Vagina (tissue), 2 donors: ENCODE measurements around the gene DUOXA2. TPM values are rescaled to one million over a fixed set of nuclear protein-coding genes. Genes with fewer than 3 reads are reported as not detected.

ENCODE experiments used
- DNase-seq, 2 donors: peaks; one replicate each; pipeline ENCODE4 v3.0.0-alpha.2; 2017; ENCODE audit errors: extremely low spot score in 2 of 2
- H3K27ac ChIP-seq: fragments of 200-600 bp; sonication (generic); one replicate; pipeline ENCODE4 v1.5.1; 2019
- H3K27me3 ChIP-seq: fragments of 200-600 bp; sonication (generic); one replicate; pipeline ENCODE4 v1.5.1; 2019
- H3K36me3 ChIP-seq, 2 donors: fragments of 200-600 bp; sonication (generic); one replicate each; pipeline ENCODE4 v1.5.1; 2017 to 2019
- H3K4me1 ChIP-seq: fragments of 200-600 bp; sonication (generic); one replicate; pipeline ENCODE4 v1.5.1; 2019
- H3K4me3 ChIP-seq, 2 donors: fragments of 200-600 bp; sonication (generic); 1 replicate in 1 of 2; 2 replicates in 1 of 2; pipeline ENCODE4 v1.5.1; 2016 to 2019
- H3K9me3 ChIP-seq: fragments of 200-600 bp; sonication (generic); one replicate; pipeline ENCODE4 v1.5.1; 2019
- POLR2A ChIP-seq, 2 donors: fragments of 450-650 bp; IDR thresholded peaks; one replicate each; pipeline ENCODE4 v1.6.1; 2017; ENCODE audit warnings: antibody characterized with exemption in 2 of 2, mild to moderate bottlenecking in 2 of 2, moderate library complexity in 2 of 2
- POLR2AphosphoS5 ChIP-seq, 2 donors: sonication (generic); formaldehyde crosslinking; IDR thresholded peaks; one replicate each; pipeline ENCODE4 v1.9.0; 2017; ENCODE audit warnings: antibody characterized with exemption in 2 of 2, mild to moderate bottlenecking in 2 of 2, low read depth in 1 of 2; ENCODE audit not compliant: insufficient read depth in 1 of 2
- intact Hi-C: fragments of 100-400 bp; cut with DNase I; formaldehyde crosslinking; loops from one replicate; pipeline ENCODE4 v1.15.1; 2023
- total RNA-seq: library from RNA; depleted of rRNA; stranded (reverse); fragments of >200 nt; gene quantifications from one replicate; pipeline ENCODE4 v1.2.3, GENCODE V29; 2016
- TF ChIP-seq, protein P1 (sequence below), 3 experiments: fragments of 450-650 bp in 2 of 3; fragments of 200-600 bp in 1 of 3; sonication (generic) in 1 of 3; IDR thresholded peaks; one replicate each; pipeline ENCODE4 v1.5.1; 2017 to 2019; ENCODE audit warnings: antibody characterized with exemption in 3 of 3, mild to moderate bottlenecking in 2 of 3, moderate library complexity in 2 of 3

The DUOXA2 gene
- total RNA-seq, 1 donor from 2014 or later = 1.5 TPM

DNA sequence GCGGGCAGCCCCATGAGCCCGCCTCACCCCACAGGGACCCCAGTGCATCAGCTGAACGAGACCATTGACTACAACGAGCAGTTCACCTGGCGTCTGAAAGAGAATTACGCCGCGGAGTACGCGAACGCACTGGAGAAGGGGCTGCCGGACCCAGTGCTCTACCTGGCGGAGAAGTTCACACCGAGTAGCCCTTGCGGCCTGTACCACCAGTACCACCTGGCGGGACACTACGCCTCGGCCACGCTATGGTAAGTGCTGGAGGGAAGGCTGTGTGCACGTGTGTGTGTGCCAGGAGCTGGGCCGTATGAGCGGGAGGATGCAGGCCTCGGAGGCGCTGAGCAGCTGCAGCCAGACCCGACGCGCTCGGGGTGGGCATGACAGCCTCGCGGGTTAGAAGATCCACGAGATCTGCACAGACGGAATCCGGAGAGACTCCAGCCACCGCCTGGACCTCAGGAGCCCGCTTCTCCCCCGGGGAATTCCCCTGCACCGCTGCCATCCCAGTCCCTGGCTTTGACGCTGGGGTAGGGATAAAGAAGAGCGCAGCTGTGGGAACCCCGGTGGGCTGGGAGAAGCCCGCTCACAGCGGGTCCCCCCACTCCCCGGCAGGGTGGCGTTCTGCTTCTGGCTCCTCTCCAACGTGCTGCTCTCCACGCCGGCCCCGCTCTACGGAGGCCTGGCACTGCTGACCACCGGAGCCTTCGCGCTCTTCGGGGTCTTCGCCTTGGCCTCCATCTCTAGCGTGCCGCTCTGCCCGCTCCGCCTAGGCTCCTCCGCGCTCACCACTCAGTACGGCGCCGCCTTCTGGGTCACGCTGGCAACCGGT is 2.6 kb downstream of the DUOXA2 start:
- no peak overlapping the region for H3K27ac ChIP-seq
- intact Hi-C loops = no loop called here
- no peaks in the 10 kb centered on the region for H3K9me3 ChIP-seq
- no peak for DNase-seq
- H3K4me3 ChIP-seq = peak overlapping the region in 1 of 2 donors; percentile 8
- TF ChIP-seq POLR2AphosphoS5 (IDR thresholded peaks at IDR 0.05; ENCODE audit: insufficient read depth in 1 of 2, low read depth in 1 of 2) = no peak
- no peaks in the 10 kb centered on the region for H3K36me3 ChIP-seq
- peaks cover 12% of the 10 kb centered on the region for H3K27me3 ChIP-seq
- peaks cover 44% of the 10 kb centered on the region for H3K4me1 ChIP-seq

DNA sequence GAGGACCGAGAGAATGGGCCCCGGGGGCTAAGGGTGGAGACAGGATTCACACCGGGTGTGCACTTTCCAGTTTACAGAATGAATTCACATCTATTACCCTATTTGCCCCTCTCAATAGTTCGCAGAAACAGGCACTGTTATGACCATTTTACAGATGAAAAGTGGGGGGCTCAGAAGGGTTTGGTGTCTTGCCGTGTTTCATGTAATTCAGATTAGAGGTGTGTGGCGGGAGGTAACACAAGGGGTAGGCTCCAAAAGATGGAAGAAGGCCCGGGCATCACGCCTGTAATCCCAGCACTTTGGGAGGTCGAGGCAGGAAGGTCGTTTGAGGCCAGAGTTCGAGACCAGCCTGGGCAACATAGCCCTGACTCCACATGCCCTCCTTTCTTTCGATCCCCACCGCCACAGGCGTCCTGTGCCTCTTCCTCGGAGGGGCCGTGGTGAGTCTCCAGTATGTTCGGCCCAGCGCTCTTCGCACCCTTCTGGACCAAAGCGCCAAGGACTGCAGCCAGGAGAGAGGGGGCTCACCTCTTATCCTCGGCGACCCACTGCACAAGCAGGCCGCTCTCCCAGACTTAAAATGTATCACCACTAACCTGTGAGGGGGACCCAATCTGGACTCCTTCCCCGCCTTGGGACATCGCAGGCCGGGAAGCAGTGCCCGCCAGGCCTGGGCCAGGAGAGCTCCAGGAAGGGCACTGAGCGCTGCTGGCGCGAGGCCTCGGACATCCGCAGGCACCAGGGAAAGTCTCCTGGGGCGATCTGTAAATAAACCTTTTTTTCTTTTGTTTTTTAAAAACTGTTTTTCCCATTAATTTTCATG is 3.4 kb downstream of the DUOXA2 start:
- TF ChIP-seq, protein P1, sequence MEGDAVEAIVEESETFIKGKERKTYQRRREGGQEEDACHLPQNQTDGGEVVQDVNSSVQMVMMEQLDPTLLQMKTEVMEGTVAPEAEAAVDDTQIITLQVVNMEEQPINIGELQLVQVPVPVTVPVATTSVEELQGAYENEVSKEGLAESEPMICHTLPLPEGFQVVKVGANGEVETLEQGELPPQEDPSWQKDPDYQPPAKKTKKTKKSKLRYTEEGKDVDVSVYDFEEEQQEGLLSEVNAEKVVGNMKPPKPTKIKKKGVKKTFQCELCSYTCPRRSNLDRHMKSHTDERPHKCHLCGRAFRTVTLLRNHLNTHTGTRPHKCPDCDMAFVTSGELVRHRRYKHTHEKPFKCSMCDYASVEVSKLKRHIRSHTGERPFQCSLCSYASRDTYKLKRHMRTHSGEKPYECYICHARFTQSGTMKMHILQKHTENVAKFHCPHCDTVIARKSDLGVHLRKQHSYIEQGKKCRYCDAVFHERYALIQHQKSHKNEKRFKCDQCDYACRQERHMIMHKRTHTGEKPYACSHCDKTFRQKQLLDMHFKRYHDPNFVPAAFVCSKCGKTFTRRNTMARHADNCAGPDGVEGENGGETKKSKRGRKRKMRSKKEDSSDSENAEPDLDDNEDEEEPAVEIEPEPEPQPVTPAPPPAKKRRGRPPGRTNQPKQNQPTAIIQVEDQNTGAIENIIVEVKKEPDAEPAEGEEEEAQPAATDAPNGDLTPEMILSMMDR (IDR thresholded peaks at IDR 0.05) = no peak
- no peak for TF ChIP-seq POLR2AphosphoS5 (IDR thresholded peaks at IDR 0.05; ENCODE audit: insufficient read depth in 1 of 2, low read depth in 1 of 2)
- no peak for TF ChIP-seq POLR2A (IDR thresholded peaks at IDR 0.05)
- Histone ChIP-seq H3K27ac (no peak overlapping the region), H3K36me3 (no peaks in the 10 kb centered on the region), H3K4me1 (peaks cover 36% of the 10 kb centered on the region), H3K4me3 (peak overlapping the region in 1 of 2 donors; percentile 18), H3K9me3 (no peaks in the 10 kb centered on the region), H3K27me3 (peaks cover 10% of the 10 kb centered on the region)
- DNase-seq = no peak
- intact Hi-C loops = no loop called here

DNA sequence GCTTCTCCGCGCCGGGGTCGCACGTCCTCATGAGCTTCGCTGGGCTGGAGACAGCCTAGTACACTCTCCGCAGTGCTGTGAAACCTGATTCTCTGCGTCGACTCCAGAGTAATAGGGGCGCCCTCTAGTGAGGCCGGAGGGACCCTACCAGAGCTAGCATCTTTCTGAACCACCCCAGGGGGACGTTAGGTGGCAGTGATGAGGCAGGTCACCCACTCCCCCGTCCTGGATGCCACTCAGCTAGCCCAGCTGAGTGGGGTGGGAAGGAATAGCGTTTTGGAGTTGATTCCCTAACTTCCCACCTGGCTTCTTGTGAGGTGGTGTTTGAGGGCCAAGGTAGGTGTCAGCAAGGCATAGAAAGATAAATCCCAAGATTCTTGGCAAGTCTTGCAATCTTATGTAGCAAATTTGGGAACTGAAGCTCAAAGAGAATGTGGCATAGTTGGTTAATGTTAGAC is 4.0 kb downstream of the DUOXA2 start:
- TF ChIP-seq, protein P1 (IDR thresholded peaks at IDR 0.05) = peak; percentile 58 to 90 (median 74)
- no peak for TF ChIP-seq POLR2A (IDR thresholded peaks at IDR 0.05)
- no peak for TF ChIP-seq POLR2AphosphoS5 (IDR thresholded peaks at IDR 0.05; ENCODE audit: insufficient read depth in 1 of 2, low read depth in 1 of 2)
- Histone ChIP-seq H3K4me3 (peak overlapping the region in 1 of 2 donors; percentile 18), H3K4me1 (peaks cover 30% of the 10 kb centered on the region), H3K27ac (no peak overlapping the region), H3K9me3 (no peaks in the 10 kb centered on the region), H3K27me3 (peaks cover 8% of the 10 kb centered on the region), H3K36me3 (no peaks in the 10 kb centered on the region)
- DNase-seq = no peak
- intact Hi-C loops = no loop called here

DNA sequence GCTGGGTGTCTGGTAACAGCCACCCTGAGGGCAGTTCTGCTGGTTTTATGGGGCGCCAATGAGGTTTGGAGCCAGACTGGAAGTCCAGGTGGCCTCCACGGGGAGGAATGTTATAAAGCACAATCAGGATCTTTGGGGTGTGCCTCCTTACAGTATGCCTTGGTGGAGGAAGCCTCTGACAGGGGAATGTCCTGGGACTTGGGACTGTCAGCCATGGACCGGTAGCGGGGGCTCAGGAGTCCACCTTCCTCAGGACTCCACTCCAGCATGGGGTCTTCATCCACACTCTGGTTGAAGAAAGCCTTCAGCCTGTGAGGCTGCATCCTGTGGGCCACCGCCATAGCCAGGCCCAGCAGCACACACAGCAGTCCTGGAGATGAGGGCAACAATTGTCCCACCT is 4.9 kb downstream of the DUOXA2 start:
- Histone ChIP-seq H3K27ac (no peak overlapping the region), H3K27me3 (no peaks in the 10 kb centered on the region), H3K4me3 (no peak overlapping the region), H3K9me3 (no peaks in the 10 kb centered on the region), H3K4me1 (peaks cover 26% of the 10 kb centered on the region), H3K36me3 (no peaks in the 10 kb centered on the region)
- no peak for DNase-seq
- TF ChIP-seq POLR2AphosphoS5 (IDR thresholded peaks at IDR 0.05; ENCODE audit: insufficient read depth in 1 of 2, low read depth in 1 of 2) (no peak), POLR2A (IDR thresholded peaks at IDR 0.05) (no peak)
- TF ChIP-seq, protein P1 (IDR thresholded peaks at IDR 0.05) = no peak
- intact Hi-C loops = no loop called here

GRCh38 chr15:45120081-45120972 is 6.2 kb downstream of the DUOXA2 start:
- no peaks in the 10 kb centered on the region for H3K9me3 ChIP-seq
- no peaks in the 10 kb centered on the region for H3K36me3 ChIP-seq
- intact Hi-C loops = no loop called here
- peaks cover 20% of the 10 kb centered on the region for H3K4me1 ChIP-seq
- H3K27me3 ChIP-seq = no peaks in the 10 kb centered on the region
- TF ChIP-seq, protein P1 (IDR thresholded peaks at IDR 0.05) = no peak
- TF ChIP-seq POLR2A (IDR thresholded peaks at IDR 0.05) (no peak), POLR2AphosphoS5 (IDR thresholded peaks at IDR 0.05; ENCODE audit: insufficient read depth in 1 of 2, low read depth in 1 of 2) (no peak)
- DNase-seq = no peak
- no peak overlapping the region for H3K27ac ChIP-seq
- no peak overlapping the region for H3K4me3 ChIP-seq
